ENCODE measurements around the gene TSPY10. TPM values are rescaled to one million over a fixed set of nuclear protein-coding genes. Genes with fewer than 3 reads are reported as not detected.

Gene TSPY10
- total RNA-seq: not detected in 2 replicates

GRCh38 chrY:9527580-9527979 lies at the start of gene TSPY10:
TSS of gene TSPY10 (plus strand) at chrY:9527880. CDS start at chrY:9527926, 46 bp downstream.

GRCh38 chrY:9486967-9487366 lies 40.7 kb upstream of the TSPY10 start, which contains the start of gene TSPY9:
TSS of gene TSPY9 (plus strand) at chrY:9487267. CDS start at chrY:9487313, 46 bp downstream.

Other genes starting within 250 kb of the TSPY10 start
- not detected in 2 replicates for gene TSPY4, start 190.4 kb upstream of the TSPY10 start, total RNA-seq
- not detected in 2 replicates for gene TSPY8, start 170.1 kb upstream of the TSPY10 start, total RNA-seq
- not detected in 2 replicates for gene TSPY3, start 129.5 kb upstream of the TSPY10 start, total RNA-seq
- not detected in 2 replicates for gene TSPY1, start 60.9 kb upstream of the TSPY10 start, total RNA-seq
- gene TSPY9, start 40.6 kb upstream of the TSPY10 start, total RNA-seq: not detected in 2 replicates